WERI-Rb-1 (cell line): Measurements from ENCODE around the gene IFT81.

ENCODE experiments used
- DNase-seq: peaks from one replicate; pipeline ENCODE4 v3.0.0-alpha.2; 2020
- H3K27ac ChIP-seq: fragments of 250-450 bp; sonication (Bioruptor Pico); 2 replicates; pipeline ENCODE4 v1.5.1; 2020; ENCODE audit warnings: mild to moderate bottlenecking, moderate library complexity
- H3K27me3 ChIP-seq: fragments of 250-450 bp; sonication (Bioruptor Pico); 2 replicates; pipeline ENCODE4 v1.5.1; 2021; ENCODE audit warnings: mild to moderate bottlenecking, low read depth, moderate library complexity; ENCODE audit not compliant: insufficient read depth, severe bottlenecking
- H3K36me3 ChIP-seq: fragments of 250-450 bp; sonication (Bioruptor Pico); 2 replicates; pipeline ENCODE4 v1.5.1; 2020; ENCODE audit warnings: mild to moderate bottlenecking, moderate library complexity
- H3K4me3 ChIP-seq: 2 replicates; pipeline ENCODE4 v1.5.1; 2011; ENCODE audit warnings: low read depth, mild to moderate bottlenecking, control low read depth, low read length
- H3K9me3 ChIP-seq: fragments of 250-450 bp; sonication (Bioruptor Pico); 2 replicates; pipeline ENCODE4 v1.5.1; 2021; ENCODE audit warnings: mild to moderate bottlenecking, moderate library complexity; ENCODE audit not compliant: severe bottlenecking
- CTCF ChIP-seq: IDR thresholded peaks from 2 replicates; pipeline ENCODE4 v1.5.1; 2011; ENCODE audit warnings: low read depth, mild to moderate bottlenecking, control low read depth, inconsistent platforms, low read length

The IFT81 gene

GRCh38 chr12:110122929-110123328 is 1.2 kb upstream of the IFT81 start:
- no peaks in the 10 kb centered on the region for H3K9me3 ChIP-seq
- H3K4me3 ChIP-seq = no peak overlapping the region
- no peak for DNase-seq
- no peak overlapping the region for H3K27ac ChIP-seq
- no peaks in the 10 kb centered on the region for H3K27me3 ChIP-seq
- TF ChIP-seq CTCF = no peak
- peaks cover 9% of the 10 kb centered on the region for H3K36me3 ChIP-seq

GRCh38 chr12:110123919-110124268 is 263 bp upstream of the IFT81 start:
- no peak overlapping the region for H3K4me3 ChIP-seq
- H3K27me3 ChIP-seq = no peaks in the 10 kb centered on the region
- H3K27ac ChIP-seq = no peak overlapping the region

DNA sequence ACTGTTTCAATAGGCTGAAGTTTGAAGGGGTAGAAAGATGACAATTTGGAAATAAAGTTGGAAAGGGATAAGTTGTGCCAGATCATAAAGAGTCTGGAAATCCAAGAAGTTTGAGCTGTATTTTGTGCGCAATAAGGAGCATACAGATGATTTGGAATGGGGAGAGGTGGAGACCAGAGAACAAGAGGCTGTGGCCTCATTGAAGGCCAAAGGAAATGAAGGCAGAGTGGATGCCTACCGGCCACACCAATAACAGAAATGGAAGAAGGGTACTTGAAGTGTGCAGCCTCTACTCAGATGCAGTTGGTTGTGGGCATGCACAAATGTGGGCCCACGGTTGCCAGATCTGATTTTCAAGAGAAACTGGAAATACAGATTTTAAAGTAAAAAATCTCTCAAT is 2.4 kb downstream of the IFT81 start:
- Histone ChIP-seq H3K36me3 (peaks cover 27% of the 10 kb centered on the region), H3K4me3 (no peak overlapping the region), H3K9me3 (no peaks in the 10 kb centered on the region), H3K27me3 (no peaks in the 10 kb centered on the region), H3K27ac (no peak overlapping the region)
- no peak for DNase-seq
- TF ChIP-seq CTCF = no peak

More at GRCh38 chr12:110123919-110124268, 263 bp upstream of the IFT81 start:
- Histone ChIP-seq H3K36me3 (peaks cover 15% of the 10 kb centered on the region), H3K9me3 (no peaks in the 10 kb centered on the region)
- TF ChIP-seq CTCF = no peak
- no peak for DNase-seq

GRCh38 chr12:110134691-110135411 is 10.7 kb downstream of the IFT81 start:
- TF ChIP-seq CTCF = no peak
- Histone ChIP-seq H3K9me3 (no peaks in the 10 kb centered on the region), H3K4me3 (no peak overlapping the region), H3K36me3 (peaks cover 61% of the 10 kb centered on the region), H3K27me3 (no peaks in the 10 kb centered on the region), H3K27ac (no peak overlapping the region)
- DNase-seq = no peak

DNA sequence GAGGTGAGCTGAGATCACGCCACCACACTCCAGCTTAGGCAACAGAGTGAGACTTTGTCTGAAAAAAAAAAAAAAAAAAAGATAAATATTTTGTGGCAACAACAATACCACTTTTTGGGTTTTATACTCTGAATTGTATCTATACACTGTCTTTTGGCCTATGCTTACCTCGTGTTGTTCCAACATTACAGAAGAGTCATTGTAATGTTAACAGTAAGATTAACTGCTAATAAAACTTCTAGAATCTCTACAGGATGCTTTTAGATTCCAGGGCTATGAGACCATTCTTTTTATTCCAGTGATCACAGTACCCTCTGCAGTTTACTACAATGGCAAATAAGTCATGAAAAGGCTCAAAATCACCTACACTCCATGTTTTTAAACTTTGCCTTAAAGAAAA is 11.6 kb downstream of the IFT81 start:
- Histone ChIP-seq H3K27me3 (no peaks in the 10 kb centered on the region), H3K9me3 (no peaks in the 10 kb centered on the region), H3K27ac (no peak overlapping the region), H3K4me3 (no peak overlapping the region), H3K36me3 (peaks cover 62% of the 10 kb centered on the region)
- no peak for TF ChIP-seq CTCF
- DNase-seq = no peak

DNA sequence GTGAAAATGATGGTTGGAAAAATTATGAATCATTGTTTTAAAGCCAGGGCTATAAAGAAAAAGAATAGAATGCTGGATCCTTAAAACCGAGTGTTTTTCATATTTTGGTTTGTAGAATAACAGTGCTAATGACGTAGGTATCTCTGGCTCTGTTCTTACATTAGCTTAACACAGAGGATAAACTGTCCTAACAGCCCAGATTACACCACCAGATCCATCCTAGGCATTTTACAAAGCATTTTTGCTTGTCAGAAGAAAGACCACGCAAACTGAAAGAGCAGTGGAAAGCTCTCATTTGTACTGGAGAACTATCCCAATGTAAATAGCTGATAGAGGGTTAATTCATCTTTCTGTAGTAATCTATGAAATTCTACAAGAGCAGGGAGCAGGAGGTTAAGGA is 13.6 kb downstream of the IFT81 start:
- no peak for DNase-seq
- Histone ChIP-seq H3K9me3 (no peaks in the 10 kb centered on the region), H3K36me3 (peaks cover 59% of the 10 kb centered on the region), H3K4me3 (no peak overlapping the region), H3K27ac (no peak overlapping the region), H3K27me3 (no peaks in the 10 kb centered on the region)
- no peak for TF ChIP-seq CTCF
